GM12865 (cell line): Measurements from ENCODE around the gene BMP6.

Source experiments
- DNase-seq: peaks from one replicate; pipeline ENCODE4 v3.0.0; 2010; ENCODE audit warnings: low read depth
- H3K4me3 ChIP-seq: 2 replicates; pipeline ENCODE4 v1.5.1; 2011; ENCODE audit warnings: mild to moderate bottlenecking, low read depth, low read length, control low read depth
- CTCF ChIP-seq: IDR thresholded peaks from 2 replicates; pipeline ENCODE4 v1.5.1; 2011; ENCODE audit warnings: low read length, control low read depth, low read depth, inconsistent platforms; ENCODE audit not compliant: insufficient read depth; ENCODE audit errors: missing control alignments

Gene BMP6

GRCh38 chr6:7758456-7758855 is 32.6 kb downstream of the BMP6 start:
- no peak overlapping the region for H3K4me3 ChIP-seq
- no peak for DNase-seq
- TF ChIP-seq CTCF = no peak

GRCh38 chr6:7759320-7759719 is 33.4 kb downstream of the BMP6 start:
- H3K4me3 ChIP-seq = no peak overlapping the region
- no peak for TF ChIP-seq CTCF
- DNase-seq = no peak

- TF ChIP-seq CTCF = no peak
- no peak overlapping the region for H3K4me3 ChIP-seq
- DNase-seq = no peak
These were observed 35.2 kb downstream of the BMP6 start for GRCh38 chr6:7761051-7761450.

GRCh38 chr6:7762760-7763159 is 36.9 kb downstream of the BMP6 start:
- H3K4me3 ChIP-seq = no peak overlapping the region
- no peak for DNase-seq
- TF ChIP-seq CTCF = no peak

GRCh38 chr6:7763881-7764280 is 38.0 kb downstream of the BMP6 start:
- DNase-seq = no peak
- H3K4me3 ChIP-seq = no peak overlapping the region

GRCh38 chr6:7765575-7766325 is 39.9 kb downstream of the BMP6 start:
- TF ChIP-seq CTCF = no peak
- no peak for DNase-seq
- no peak overlapping the region for H3K4me3 ChIP-seq

More at GRCh38 chr6:7763881-7764280, 38.0 kb downstream of the BMP6 start:
- TF ChIP-seq CTCF = no peak

- DNase-seq = no peak
- H3K4me3 ChIP-seq = no peak overlapping the region
- TF ChIP-seq CTCF = no peak
These were observed 43.8 kb downstream of the BMP6 start for GRCh38 chr6:7769702-7770101.
